Renal pelvis (tissue), 4 donors: ENCODE results near the gene RBP3. TPM values are rescaled to one million over a fixed set of nuclear protein-coding genes. Genes with fewer than 3 reads are reported as not detected.
A peak's percentile ranks its signal among the peaks of the same experiment; 100 is the strongest.

Experiments used
- DNase-seq: peaks from one replicate; pipeline ENCODE4 v3.0.0-alpha.2; 2013
- polyA plus RNA-seq, 3 donors: library from polyadenylated mRNA; unstranded; fragments of 120-200 nt; gene quantifications; one replicate each; pipeline ENCODE4 v1.2.1, GENCODE V29; 2013; ENCODE audit not compliant: insufficient read length in 3 of 3

The RBP3 gene
- polyA plus RNA-seq, 3 donors, result 0.09 to 0.23 (median 0.13) TPM

DNA sequence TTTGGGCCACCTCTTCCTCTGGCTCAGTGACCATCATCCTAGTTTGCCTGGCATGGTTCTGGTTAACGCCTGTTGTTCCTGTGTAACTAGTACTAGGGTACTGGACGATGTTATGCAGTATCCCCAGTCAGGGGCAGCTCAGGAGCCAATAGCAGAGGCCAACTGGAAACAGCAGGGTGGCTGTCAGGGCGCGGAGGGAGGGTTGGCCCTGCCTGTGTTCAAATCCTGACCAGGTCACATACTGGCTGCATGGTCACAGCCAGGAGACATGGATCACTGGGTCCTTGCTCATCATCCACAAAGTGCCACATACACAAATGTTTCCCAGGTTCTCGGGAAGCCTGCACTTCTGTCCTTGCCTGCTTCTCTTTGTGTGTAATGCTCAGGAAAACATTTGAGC lies 12.3 kb upstream of the RBP3 start:
- DNase-seq, result no peak

DNA sequence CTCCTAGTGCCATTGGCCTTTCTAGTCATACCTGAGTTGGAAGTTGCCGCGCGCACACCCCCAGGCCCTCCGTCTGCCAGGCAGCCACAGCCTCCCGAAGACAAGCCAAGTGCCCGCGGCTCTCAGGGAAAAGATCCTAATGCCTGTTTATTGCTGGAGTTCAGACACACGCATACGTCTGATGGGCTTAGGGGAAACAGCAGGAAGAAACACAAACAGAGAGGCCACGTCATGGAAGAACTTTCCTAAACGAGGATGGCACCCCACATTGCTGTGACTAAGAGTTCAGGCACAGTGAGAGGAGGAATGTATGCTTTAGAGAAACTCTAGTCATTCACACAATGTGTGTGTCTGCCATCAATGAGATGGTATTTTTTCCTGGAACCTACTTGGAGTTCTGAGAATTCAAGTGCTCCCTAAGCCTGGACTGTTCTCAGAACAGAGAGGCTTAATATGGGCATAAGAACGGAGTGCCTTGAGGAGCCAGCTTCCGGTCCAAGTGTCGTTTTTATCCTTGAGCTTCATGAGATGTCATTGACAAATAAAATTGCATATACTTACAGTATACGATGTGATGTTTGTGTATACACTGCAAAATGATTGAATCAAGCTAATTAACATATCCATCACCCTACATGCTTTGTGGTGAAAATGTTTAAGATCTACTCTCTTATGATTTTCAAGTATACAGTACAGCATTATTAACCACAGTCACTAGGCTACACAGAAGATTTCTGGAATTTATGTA lies 11.6 kb upstream of the RBP3 start:
- no peak for DNase-seq

DNA sequence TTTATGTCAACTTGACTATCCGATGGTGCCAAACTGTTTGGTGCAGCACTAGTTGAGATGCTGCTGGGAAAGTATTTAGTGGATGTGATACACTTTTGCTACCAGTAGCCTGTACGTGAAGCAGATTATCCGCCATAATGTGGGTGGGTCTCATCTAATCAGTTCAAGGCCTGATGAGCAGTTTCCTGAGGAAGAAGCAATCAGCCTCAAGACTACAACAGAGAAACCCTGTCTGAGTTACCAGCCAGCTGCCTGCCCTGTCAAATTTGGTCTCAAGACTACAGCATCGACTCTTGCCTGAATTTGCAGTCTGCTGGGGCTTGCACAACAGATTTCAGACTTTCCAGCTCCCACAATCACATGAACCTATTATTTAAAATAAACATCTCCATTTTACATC lies 10.9 kb upstream of the RBP3 start:
- no peak for DNase-seq

DNA sequence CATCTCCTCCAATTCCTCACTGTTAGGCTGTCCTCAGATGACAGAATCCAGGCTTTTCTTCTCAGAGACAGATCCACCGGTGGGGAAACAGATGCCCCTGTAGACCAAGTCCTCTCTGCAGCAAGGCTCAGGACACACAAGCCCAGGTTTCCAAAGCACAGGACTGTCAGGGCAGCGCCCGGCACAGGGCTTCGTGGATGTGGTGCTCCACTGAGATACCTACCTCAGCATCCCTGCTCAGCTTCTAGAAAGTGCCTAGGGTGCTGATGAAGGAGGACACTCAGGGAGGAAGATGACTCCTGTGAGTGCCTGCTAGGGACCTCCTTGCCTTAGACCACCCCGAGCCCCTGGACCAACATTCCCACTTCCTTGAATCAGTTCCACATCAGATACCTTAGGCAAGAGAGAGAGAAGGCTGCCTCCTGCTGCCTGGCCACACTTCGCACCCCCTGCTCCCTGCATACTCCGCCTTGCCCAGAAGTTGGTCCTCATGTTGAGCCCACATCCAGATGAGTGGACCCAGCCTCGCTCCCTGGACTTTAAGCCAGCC lies 8.9 kb upstream of the RBP3 start:
- DNase-seq, result no peak

DNA sequence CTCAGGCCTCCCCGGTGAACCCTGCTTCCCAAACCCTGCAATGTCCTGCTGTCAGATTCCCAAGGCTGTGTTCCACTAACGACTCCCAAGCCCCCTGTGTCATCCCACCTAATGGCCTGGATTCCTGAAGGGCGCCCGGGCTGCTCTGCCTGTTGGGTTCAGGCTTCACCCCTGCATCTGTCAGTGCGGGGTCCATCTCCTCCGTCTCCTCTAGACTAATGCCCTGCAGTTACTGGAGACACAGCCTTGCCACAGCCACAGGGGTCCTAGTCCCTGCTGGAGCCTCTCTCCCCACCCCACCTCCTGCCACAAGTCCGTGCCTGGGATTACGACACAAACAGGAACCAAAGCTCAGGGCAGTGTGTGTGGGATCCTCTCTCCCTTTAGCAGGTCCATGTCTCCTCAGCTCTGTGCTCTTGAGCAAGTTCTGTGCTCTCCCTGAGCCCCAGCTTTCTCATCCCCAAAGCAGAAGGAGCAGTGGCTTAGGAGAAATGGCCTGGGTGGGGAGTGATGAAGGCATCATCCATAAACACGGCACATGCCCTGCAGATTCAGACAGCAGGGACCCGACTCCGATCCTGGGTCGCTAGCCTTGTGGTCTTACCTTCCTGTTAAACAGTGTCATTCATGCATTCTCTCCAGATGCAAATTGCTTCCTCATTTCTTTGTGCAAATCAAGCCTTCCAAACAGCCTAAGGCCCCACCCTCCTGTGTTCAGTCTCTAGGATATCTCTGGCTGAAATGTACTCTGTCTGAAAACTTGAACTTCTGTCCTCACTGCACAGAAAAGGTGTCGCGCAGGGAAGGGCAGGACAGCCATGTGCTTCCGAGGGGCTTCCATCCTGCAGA lies 8.2 kb upstream of the RBP3 start:
- no peak for DNase-seq

DNA sequence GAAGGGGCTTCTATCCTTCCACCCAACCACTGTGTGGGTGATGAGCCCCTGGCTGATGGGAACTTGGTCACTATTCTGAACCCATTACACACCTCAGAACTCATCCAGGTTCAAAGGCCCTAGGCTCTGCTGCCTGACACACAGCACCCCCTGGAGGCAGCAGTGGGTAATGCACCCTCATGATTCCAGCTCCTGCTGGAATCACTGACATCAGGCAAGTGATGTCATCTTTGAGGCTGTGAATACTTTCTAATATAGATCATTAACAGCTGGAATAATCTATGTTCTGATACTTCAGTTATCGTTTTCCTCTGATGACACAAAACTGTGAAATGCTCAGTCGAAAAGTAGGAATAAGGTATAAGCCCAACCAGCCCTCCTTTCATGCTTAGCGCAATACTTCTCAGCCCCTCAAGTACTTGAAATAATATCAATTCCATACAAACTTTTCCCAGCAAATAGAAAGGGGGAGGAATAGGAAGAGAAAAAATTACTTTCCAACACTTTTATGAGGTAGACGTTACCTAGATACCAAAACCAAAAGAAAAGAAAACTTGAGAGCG lies 7.5 kb upstream of the RBP3 start:
- peak; percentile 30 for DNase-seq

DNA sequence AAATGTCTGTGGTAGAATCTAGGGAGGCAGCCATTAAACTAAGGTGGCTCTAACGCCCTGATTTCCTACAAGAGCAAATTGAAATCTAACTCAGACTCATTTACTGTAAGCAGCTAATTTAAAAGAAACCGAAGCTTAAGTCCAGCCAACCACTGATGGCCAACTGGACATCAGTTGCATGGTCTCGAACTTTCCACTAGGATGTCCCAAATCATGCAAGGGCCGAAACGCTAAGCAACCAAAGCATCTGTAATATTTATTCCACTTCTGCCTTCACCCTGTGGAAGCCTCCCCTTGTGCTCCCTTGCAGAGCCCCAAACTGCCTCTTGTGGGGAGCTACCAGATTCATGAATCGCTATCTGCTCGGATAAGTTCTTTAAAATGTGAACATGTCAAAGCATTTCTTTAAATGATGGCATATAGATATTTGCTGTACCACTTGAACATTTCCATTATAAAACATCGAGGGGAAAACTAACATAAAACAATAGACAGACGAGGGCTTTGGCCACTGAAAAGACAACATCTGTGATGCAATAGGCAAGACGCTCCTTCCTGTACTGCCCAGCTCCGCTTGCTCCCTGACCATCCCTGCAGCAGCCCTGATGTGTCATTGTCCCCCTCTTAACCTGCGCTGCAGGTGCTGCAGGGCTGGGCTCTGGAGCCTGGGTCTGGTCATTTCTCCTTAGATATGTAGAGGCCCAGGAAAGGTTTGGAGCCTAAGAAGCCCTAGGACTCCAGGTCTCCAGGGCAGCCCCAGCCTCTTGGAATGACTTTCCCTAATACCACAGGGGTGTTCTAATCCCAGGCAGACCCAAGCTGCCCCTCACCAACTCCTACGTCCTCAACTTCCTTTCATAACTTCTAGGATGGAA lies 2.9 kb upstream of the RBP3 start:
- DNase-seq, result no peak

DNA sequence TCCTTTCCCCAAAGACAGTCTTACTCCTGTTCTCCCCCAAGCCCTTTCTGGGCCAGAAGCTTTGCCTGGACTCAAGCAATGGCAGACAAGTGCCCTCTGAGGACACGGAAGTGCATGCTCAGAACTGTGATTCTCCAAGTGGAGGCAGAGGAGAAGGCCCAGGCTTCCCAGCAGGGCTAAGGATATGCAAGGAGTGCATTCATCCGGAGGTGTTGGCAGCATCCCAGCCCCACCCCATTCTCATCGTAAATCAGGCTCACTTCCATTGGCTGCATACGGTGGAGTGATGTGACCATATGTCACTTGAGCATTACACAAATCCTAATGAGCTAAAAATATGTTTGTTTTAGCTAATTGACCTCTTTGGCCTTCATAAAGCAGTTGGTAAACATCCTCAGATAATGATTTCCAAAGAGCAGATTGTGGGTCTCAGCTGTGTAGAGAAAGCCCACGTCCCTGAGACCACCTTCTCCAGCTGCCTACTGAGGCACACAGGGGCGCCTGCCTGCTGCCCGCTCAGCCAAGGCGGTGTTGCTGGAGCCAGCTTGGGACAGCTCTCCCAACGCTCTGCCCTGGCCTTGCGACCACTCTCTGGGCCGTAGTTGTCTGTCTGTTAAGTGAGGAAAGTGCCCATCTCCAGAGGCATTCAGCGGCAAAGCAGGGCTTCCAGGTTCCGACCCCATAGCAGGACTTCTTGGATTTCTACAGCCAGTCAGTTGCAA lies 1.4 kb upstream of the RBP3 start:
- no peak for DNase-seq

DNA sequence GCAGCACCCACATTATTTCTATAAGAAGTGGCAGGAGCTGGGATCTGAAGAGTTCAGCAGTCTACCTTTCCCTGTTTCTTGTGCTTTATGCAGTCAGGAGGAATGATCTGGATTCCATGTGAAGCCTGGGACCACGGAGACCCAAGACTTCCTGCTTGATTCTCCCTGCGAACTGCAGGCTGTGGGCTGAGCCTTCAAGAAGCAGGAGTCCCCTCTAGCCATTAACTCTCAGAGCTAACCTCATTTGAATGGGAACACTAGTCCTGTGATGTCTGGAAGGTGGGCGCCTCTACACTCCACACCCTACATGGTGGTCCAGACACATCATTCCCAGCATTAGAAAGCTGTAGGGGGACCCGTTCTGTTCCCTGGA lies 874 bp upstream of the RBP3 start:
- no peak for DNase-seq

DNA sequence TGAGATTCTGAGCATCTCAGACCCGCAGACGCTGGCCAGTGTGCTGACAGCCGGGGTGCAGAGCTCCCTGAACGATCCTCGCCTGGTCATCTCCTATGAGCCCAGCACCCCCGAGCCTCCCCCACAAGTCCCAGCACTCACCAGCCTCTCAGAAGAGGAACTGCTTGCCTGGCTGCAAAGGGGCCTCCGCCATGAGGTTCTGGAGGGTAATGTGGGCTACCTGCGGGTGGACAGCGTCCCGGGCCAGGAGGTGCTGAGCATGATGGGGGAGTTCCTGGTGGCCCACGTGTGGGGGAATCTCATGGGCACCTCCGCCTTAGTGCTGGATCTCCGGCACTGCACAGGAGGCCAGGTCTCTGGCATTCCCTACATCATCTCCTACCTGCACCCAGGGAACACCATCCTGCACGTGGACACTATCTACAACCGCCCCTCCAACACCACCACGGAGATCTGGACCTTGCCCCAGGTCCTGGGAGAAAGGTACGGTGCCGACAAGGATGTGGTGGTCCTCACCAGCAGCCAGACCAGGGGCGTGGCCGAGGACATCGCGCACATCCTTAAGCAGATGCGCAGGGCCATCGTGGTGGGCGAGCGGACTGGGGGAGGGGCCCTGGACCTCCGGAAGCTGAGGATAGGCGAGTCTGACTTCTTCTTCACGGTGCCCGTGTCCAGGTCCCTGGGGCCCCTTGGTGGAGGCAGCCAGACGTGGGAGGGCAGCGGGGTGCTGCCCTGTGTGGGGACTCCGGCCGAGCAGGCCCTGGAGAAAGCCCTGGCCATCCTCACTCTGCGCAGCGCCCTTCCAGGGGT lies 703 bp downstream of the RBP3 start:
- no peak for DNase-seq

DNA sequence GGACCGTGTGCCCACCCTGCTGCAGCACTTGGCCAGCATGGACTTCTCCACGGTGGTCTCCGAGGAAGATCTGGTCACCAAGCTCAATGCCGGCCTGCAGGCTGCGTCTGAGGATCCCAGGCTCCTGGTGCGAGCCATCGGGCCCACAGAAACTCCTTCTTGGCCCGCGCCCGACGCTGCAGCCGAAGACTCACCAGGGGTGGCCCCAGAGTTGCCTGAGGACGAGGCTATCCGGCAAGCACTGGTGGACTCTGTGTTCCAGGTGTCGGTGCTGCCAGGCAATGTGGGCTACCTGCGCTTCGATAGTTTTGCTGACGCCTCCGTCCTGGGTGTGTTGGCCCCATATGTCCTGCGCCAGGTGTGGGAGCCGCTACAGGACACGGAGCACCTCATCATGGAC lies 1.4 kb downstream of the RBP3 start:
- DNase-seq, result no peak

DNA sequence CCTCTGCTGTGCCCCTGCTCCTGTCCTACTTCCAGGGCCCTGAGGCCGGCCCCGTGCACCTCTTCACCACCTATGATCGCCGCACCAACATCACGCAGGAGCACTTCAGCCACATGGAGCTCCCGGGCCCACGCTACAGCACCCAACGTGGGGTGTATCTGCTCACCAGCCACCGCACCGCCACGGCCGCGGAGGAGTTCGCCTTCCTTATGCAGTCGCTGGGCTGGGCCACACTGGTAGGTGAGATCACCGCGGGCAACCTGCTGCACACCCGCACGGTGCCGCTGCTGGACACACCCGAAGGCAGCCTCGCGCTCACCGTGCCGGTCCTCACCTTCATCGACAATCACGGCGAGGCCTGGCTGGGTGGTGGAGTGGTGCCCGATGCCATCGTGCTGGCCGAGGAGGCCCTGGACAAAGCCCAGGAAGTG lies 1.8 kb downstream of the RBP3 start:
- DNase-seq, result no peak

DNA sequence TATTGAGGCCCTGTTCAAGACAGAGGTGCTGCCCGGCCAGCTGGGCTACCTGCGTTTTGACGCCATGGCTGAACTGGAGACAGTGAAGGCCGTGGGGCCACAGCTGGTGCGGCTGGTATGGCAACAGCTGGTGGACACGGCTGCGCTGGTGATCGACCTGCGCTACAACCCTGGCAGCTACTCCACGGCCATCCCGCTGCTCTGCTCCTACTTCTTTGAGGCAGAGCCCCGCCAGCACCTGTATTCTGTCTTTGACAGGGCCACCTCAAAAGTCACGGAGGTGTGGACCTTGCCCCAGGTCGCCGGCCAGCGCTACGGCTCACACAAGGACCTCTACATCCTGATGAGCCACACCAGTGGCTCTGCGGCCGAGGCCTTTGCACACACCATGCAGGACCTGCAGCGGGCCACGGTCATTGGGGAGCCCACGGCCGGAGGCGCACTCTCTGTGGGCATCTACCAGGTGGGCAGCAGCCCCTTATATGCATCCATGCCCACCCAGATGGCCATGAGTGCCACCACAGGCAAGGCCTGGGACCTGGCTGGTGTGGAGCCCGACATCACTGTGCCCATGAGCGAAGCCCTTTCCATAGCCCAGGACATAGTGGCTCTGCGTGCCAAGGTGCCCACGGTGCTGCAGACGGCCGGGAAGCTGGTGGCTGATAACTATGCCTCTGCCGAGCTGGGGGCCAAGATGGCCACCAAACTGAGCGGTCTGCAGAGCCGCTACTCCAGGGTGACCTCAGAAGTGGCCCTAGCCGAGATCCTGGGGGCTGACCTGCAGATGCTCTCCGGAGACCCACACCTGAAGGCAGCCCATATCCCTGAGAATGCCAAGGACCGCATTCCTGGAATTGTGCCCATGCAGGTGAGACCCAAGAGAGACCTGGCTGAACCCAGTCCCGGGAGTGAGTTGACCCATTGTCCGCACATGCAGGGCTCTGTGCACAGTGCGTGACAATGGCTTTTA lies 2.8 kb downstream of the RBP3 start:
- no peak for DNase-seq

DNA sequence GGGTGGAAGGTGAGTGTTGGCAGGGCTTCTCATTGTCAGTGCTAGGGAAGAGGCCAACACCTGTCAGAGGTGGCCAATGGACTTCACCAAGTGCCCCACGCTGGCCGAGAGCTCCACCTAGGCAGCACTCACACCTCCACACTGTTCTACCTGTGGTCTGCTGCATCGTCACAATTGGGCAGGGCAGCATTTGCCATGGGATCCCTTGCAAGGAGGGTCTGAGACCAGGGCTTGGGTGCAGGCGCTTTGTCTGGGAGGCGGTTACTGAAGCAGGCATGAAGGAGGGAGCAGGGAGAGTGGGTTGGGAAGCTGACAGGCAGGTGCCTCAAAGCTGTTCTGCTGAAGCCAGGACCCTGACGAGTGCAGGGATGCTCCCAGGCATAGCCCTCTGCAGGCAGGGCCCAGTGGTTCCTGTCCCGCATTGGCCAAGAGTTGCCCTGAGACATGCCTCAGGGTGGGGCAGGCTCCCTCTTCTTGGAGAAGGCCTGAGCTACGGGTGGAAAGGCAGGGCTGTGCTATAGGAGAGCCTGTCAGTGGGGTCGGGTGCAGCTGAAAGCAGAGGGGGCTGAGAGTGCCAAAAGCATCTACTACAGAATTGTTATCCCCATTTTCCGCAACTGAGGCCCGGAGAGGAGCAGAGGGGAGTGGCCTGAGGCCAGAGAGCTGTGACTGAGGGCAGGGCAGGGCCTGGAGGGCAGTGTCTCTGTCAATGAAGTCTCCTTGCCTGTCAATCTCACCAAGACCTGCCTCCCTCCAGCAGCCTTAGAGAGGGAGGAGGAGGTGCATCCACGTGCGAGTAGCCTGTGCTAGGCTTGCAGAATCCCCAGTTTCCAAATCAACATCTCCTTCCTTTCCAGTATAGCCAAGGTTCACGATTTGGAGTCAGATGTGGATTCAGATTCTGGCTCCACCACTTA lies 4.0 kb downstream of the RBP3 start:
- no peak for DNase-seq

DNA sequence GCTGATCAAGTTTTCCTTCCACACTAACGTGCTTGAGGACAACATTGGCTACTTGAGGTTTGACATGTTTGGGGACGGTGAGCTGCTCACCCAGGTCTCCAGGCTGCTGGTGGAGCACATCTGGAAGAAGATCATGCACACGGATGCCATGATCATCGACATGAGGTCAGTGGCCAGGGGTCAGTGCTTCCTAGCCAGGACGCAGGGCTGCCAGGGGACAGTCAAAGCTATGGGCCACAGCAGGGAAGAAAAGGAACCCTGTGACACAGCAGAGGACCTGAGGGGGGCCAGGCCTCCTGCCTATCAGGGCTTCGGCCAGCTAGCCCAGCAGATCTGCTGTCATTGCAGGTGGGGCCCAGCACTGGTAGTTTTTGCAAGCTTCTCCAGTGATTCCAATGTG lies 5.2 kb downstream of the RBP3 start:
- no peak for DNase-seq

DNA sequence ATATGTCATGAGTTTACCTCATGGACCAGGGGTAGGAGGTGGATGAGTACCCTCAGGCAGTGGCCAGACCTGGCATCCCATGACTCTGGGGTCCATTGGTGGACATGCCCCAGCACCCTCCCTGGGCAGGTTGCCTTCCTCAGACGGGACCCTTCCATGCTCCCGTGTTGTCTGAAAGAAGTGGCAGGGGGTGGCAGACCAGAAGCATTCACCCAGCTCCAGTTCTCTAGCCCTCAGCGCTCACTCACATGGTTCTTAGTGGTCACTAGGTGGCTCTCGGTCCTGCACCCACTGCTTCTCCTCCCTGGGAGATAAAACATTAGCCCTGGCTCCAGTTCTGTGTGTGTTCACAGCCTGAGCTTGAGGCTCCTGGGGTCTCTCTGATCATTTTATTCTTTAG lies 6.0 kb downstream of the RBP3 start:
- DNase-seq, result no peak

DNA sequence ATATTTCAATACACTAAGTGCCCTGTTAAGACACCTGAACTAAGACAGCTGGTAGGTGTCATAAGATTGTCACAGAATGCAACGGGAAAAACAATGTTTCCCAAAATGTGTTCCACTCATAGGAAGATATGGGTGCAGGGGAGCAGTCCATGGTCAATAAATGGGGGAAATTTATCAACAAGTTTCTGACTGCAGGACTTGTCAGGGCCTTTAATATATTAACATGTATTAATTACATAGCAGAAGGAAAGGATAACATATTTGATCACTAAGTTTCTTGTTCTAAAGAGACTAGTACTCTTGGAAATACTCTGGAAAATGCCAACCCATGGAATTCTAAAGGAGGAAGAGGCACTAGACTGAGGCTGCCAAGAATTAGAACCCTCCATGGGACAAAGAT lies 6.7 kb downstream of the RBP3 start:
- DNase-seq, result no peak

DNA sequence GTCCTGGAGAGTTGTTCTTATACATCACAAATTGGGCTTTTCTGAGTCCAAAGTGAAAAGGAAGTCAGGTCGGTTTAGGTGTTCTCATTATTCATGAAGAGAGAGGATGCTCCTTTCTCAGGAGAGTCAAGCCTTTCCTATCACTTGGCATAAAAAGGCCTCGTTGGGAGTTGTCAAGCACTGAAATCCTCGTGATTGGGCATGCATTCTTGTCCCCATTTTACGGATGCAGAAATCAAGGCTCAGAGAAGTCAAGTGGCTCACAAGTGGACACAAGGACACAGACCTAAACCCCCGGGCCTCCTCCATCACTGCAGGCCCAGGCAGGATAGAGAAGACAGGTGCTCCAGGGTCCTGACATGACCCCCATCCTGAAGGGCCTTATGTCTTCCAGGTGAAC lies 8.5 kb downstream of the RBP3 start:
- no peak for DNase-seq
